Mesendoderm (in vitro differentiated cells): ENCODE data around the gene S100A4.
A peak's percentile ranks its signal among the peaks of the same experiment; 100 is the strongest.
"Not testable (repeated sequence)": the region's sequence is repeated elsewhere in the genome, so short reads cannot be mapped to it uniquely, and the experiment has no call there.

Source experiments
- DNase-seq: peaks from one replicate; pipeline ENCODE4 v3.0.0; 2013
- H2AK5ac ChIP-seq: 2 replicates; pipeline ENCODE4 v1.6.1; 2013; ENCODE audit warnings: low read length, inconsistent platforms
- H2BK120ac ChIP-seq: 2 replicates; pipeline ENCODE4 v1.6.1; 2013; ENCODE audit warnings: low read depth, mild to moderate bottlenecking, low read length, moderate library complexity, mixed read lengths
- H2BK15ac ChIP-seq: replicated peaks from 2 replicates; pipeline ENCODE4 v1.6.1; 2013; ENCODE audit warnings: low read depth, mild to moderate bottlenecking, moderate library complexity
- H2BK5ac ChIP-seq: 2 replicates; pipeline ENCODE4 v1.6.1; 2013; ENCODE audit warnings: low read length, inconsistent platforms
- H3K18ac ChIP-seq: 2 replicates; pipeline ENCODE4 v1.6.1; 2013; ENCODE audit warnings: mild to moderate bottlenecking, low read length, mixed read lengths
- H3K23ac ChIP-seq: one replicate; pipeline ENCODE4 v1.6.1; 2013; ENCODE audit warnings: low read length
- H3K27ac ChIP-seq: 2 replicates; pipeline ENCODE4 v1.5.1; 2013; ENCODE audit warnings: low read depth, mild to moderate bottlenecking, inconsistent platforms, low read length, moderate library complexity
- H3K27me3 ChIP-seq: 2 replicates; pipeline ENCODE4 v1.6.1; 2013; ENCODE audit warnings: low read length, control low read depth, mild to moderate bottlenecking, inconsistent platforms; ENCODE audit not compliant: insufficient read depth, poor library complexity
- H3K36me3 ChIP-seq: 2 replicates; pipeline ENCODE4 v1.6.1; 2013; ENCODE audit warnings: low read length, inconsistent platforms; ENCODE audit not compliant: control insufficient read depth, insufficient read depth
- H3K4ac ChIP-seq: one replicate; pipeline ENCODE4 v1.6.1; 2013; ENCODE audit warnings: low read depth, mild to moderate bottlenecking, low read length, moderate library complexity
- H3K4me1 ChIP-seq: 2 replicates; pipeline ENCODE4 v1.6.1; 2013; ENCODE audit warnings: low read depth, low read length, inconsistent platforms; ENCODE audit not compliant: control insufficient read depth
- H3K4me2 ChIP-seq: 2 replicates; pipeline ENCODE4 v1.6.1; 2013; ENCODE audit warnings: low read length
- H3K4me3 ChIP-seq: 2 replicates; pipeline ENCODE4 v1.5.1; 2013; ENCODE audit warnings: mild to moderate bottlenecking, low read length
- H3K56ac ChIP-seq: one replicate; pipeline ENCODE4 v1.6.1; 2013; ENCODE audit warnings: low read length
- H3K79me1 ChIP-seq: 2 replicates; pipeline ENCODE4 v1.6.1; 2013; ENCODE audit warnings: low read length, inconsistent platforms
- H3K79me2 ChIP-seq: 2 replicates; pipeline ENCODE4 v1.6.1; 2013; ENCODE audit warnings: mild to moderate bottlenecking, low read length; ENCODE audit not compliant: control insufficient read depth, insufficient read depth
- H3K9ac ChIP-seq: 2 replicates; pipeline ENCODE4 v1.6.1; 2013; ENCODE audit warnings: low read length, inconsistent platforms
- H4K5ac ChIP-seq: one replicate; pipeline ENCODE4 v1.6.1; 2013; ENCODE audit warnings: low read length
- H4K8ac ChIP-seq: one replicate; pipeline ENCODE4 v1.6.1; 2013; ENCODE audit warnings: low read depth, mild to moderate bottlenecking, control low read depth, low read length, moderate library complexity
- WGBS: extraction: QIAGEN DNeasy Blood & Tissue Kit; methylation state at CpG from one replicate; pipeline ENCODE4 v1.1.7; 2013; ENCODE audit warnings: low lambda C conversion rate, missing lambda C conversion rate; ENCODE audit not compliant: insufficient coverage; ENCODE audit errors: extremely low coverage; 5-methylcytosine and 5-hydroxymethylcytosine counted together

Gene S100A4

DNA sequence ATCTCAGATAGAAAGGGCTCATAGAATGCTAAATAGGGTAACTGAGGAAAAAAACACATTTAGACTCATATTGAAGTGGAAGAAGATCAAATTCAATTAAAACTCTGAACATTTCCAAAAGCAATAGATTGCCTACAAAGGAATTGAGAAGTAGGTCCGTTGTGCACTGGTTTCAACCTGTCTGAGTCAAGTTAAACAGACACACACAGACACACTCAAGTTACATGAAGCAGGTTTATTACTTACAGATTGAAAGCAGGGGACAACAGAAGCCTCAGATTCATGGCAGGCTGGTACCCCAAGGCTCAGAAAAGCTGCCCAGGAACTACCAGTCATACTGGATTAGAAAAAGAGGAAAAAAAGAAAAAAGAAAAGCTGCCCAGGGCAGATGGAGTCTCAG, 40.7 kb upstream of the S100A4 start:
- Histone ChIP-seq H3K4me2 (no peak overlapping the region), H4K5ac (no peak overlapping the region), H3K56ac (no peak overlapping the region), H3K18ac (peak overlapping the region; percentile 80), H2BK15ac (no peak overlapping the region), H3K4ac (no peak overlapping the region), H3K79me1 (no peaks in the 10 kb centered on the region), H3K4me3 (no peak overlapping the region), H3K23ac (no peak overlapping the region), H3K27ac (no peak overlapping the region), H3K79me2 (no peaks in the 10 kb centered on the region), H3K9ac (no peak overlapping the region), H3K36me3 (no peaks in the 10 kb centered on the region), H2BK5ac (no peak overlapping the region), H3K4me1 (no peaks in the 10 kb centered on the region), H2AK5ac (no peak overlapping the region), H2BK120ac (no peak overlapping the region), H4K8ac (no peak overlapping the region), H3K27me3 (no peaks in the 10 kb centered on the region)
- WGBS = no CpG with 5 or more reads among the region's 1 CpG
- no peak for DNase-seq

DNA sequence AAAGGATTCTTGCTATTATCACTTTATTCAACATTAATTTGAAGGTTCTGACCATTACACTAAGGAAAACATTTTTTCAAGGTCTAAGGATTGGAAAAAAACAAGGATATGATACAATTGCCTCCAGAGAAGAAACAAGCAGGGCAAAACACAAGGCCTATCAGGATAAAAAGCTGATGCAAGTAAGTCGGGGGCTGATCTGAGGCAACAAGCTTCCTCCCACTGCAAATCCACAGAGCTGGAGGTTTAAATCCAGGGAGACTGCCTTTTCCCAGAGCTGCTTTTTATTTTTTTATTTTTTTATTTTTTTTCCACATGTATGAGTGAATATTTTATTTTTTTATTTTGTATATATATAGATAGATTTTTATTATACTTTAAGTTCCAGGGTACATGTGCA, 39.4 kb upstream of the S100A4 start:
- H3K4me3 ChIP-seq = no peak overlapping the region
- H2AK5ac ChIP-seq = no peak overlapping the region
- H3K79me2 ChIP-seq = no peaks in the 10 kb centered on the region
- H3K4ac ChIP-seq = peak overlapping the region; percentile 65
- DNase-seq = no peak
- no peak overlapping the region for H3K4me2 ChIP-seq
- H2BK5ac ChIP-seq = no peak overlapping the region
- no peak overlapping the region for H3K18ac ChIP-seq
- H2BK120ac ChIP-seq = no peak overlapping the region
- H4K5ac ChIP-seq = no peak overlapping the region
- no peak overlapping the region for H3K9ac ChIP-seq
- no peaks in the 10 kb centered on the region for H3K79me1 ChIP-seq
- H3K27me3 ChIP-seq = no peaks in the 10 kb centered on the region
- H4K8ac ChIP-seq = no peak overlapping the region
- H3K56ac ChIP-seq = no peak overlapping the region
- no peak overlapping the region for H3K23ac ChIP-seq
- H3K27ac ChIP-seq = no peak overlapping the region
- no peaks in the 10 kb centered on the region for H3K36me3 ChIP-seq
- no CpG with 5 or more reads among the region's 1 CpG for WGBS
- H2BK15ac ChIP-seq = no peak overlapping the region
- H3K4me1 ChIP-seq = no peaks in the 10 kb centered on the region

DNA sequence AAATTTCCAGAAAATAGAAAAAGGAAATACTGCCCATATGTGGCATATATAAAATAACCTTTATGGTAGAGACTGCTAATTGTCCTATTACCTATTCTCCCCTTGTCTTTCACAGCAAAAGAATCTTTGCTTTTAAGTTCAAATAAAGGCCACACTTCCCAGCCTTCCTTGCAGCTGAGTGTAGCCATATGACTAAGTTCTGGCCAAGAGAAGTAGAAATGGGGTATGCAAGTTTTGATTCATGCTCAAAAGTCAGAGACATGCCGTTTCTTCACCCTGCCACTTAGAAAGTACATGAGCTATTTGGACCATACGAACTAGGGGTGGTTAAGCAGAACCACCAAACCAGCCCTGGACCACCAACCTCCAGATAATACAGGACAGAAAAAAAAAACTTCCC, 38.4 kb upstream of the S100A4 start:
- H3K4me3 ChIP-seq = no peak overlapping the region
- no peak overlapping the region for H3K56ac ChIP-seq
- DNase-seq = no peak
- H2BK5ac ChIP-seq = no peak overlapping the region
- no peak overlapping the region for H3K4me2 ChIP-seq
- no peak overlapping the region for H2AK5ac ChIP-seq
- no peak overlapping the region for H3K4ac ChIP-seq
- H3K9ac ChIP-seq = no peak overlapping the region
- peaks cover under 1% of the 10 kb centered on the region for H3K4me1 ChIP-seq
- no peaks in the 10 kb centered on the region for H3K36me3 ChIP-seq
- H3K79me2 ChIP-seq = no peaks in the 10 kb centered on the region
- no peak overlapping the region for H2BK15ac ChIP-seq
- no peaks in the 10 kb centered on the region for H3K27me3 ChIP-seq
- no peak overlapping the region for H3K23ac ChIP-seq
- H4K8ac ChIP-seq = no peak overlapping the region
- no peak overlapping the region for H3K27ac ChIP-seq
- no peak overlapping the region for H4K5ac ChIP-seq
- H3K18ac ChIP-seq = no peak overlapping the region
- H2BK120ac ChIP-seq = no peak overlapping the region
- H3K79me1 ChIP-seq = no peaks in the 10 kb centered on the region
- no CpG with 5 or more reads among the region's 2 CpGs for WGBS

DNA sequence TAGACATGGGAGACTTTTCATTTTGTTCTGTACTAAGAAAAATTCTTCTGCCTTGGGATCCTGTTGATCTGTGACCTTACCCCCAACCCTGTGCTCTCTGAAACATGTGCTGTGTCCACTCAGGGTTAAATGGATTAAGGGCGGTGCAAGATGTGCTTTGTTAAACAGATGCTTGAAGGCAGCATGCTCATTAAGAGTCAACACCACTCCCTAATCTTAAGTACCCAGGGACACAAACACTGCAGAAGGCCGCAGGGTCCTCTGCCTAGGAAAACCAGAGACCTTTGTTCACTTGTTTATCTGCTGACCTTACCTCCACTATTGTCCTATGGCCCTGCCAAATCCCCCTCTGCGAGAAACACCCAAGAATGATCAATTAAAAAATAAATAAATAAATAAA, 37.9 kb upstream of the S100A4 start:
- H3K56ac ChIP-seq, DNase-seq, H3K23ac ChIP-seq, H3K4ac ChIP-seq, H2AK5ac ChIP-seq, H2BK15ac ChIP-seq, H3K4me1 ChIP-seq, H3K27ac ChIP-seq, H3K9ac ChIP-seq, H4K8ac ChIP-seq, H2BK120ac ChIP-seq, H3K4me2 ChIP-seq, H3K79me2 ChIP-seq, H4K5ac ChIP-seq, H3K18ac ChIP-seq, H3K4me3 ChIP-seq, H3K79me1 ChIP-seq, H3K27me3 ChIP-seq, H2BK5ac ChIP-seq, H3K36me3 ChIP-seq: not testable (repeated sequence)
- WGBS = no CpG with 5 or more reads among the region's 3 CpGs

DNA sequence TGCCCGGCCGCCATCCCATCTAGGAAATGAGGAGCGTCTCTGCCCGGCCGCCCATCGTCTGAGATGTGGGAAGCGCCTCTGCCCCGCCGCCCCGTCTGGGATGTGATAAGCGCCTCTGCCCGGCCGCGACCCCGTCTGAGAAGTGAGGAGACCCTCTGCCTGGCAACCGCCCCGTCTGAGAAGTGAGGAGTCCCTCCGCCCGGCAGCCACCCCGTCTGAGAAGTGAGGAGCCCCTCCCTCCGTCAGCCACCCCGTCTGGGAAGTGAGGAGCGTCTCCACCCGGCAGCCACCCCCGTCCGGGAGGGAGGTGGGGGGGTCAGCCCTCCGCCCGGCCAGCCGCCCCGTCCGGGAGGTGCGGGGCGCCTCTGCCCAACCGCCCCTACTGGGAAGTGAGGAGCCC, 37.2 kb upstream of the S100A4 start:
- not testable (repeated sequence) for H3K56ac ChIP-seq, H3K4me3 ChIP-seq, H4K5ac ChIP-seq, H3K4ac ChIP-seq, H3K36me3 ChIP-seq, H3K79me2 ChIP-seq, H3K18ac ChIP-seq, H2AK5ac ChIP-seq, H3K4me1 ChIP-seq, H3K27me3 ChIP-seq, H3K9ac ChIP-seq, H3K27ac ChIP-seq, DNase-seq, H2BK15ac ChIP-seq, H4K8ac ChIP-seq, H3K79me1 ChIP-seq, H3K23ac ChIP-seq, H2BK120ac ChIP-seq, H3K4me2 ChIP-seq, H2BK5ac ChIP-seq
- no CpG with 5 or more reads among the region's 34 CpGs for WGBS

DNA sequence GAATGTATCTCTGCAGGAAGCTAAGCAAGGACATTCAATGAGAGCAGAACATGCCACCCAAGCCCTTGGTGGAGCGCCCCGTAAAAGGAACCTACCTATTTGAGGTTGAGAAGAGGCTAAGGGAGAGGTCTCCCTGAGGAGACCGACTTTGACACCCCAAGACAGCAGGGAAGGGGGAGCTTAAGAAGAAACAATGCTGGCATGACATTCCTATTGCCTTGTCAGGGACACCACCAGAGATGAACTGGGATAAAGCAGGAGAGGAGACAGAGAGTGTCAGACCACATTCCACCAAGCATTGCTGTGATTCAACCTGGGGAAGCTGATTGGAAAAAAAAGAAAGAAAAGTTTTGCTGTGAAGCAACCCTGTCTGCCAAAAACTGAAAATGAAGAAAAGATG, 33.3 kb upstream of the S100A4 start:
- H3K27ac ChIP-seq = peak overlapping the region; percentile 93

More for the DNA sequence above, 33.3 kb upstream of the S100A4 start:
- Histone ChIP-seq H3K9ac (no peak overlapping the region), H3K56ac (peak overlapping the region; percentile 73), H3K4me2 (no peak overlapping the region), H3K4me1 (peaks cover 11% of the 10 kb centered on the region), H3K79me2 (no peaks in the 10 kb centered on the region), H4K8ac (no peak overlapping the region), H2BK15ac (no peak overlapping the region), H3K23ac (no peak overlapping the region), H3K4ac (no peak overlapping the region), H3K36me3 (no peaks in the 10 kb centered on the region), H2AK5ac (peak overlapping the region; percentile 85), H3K18ac (no peak overlapping the region), H2BK5ac (peak overlapping the region; percentile 81), H2BK120ac (no peak overlapping the region), H4K5ac (no peak overlapping the region), H3K79me1 (no peaks in the 10 kb centered on the region), H3K27me3 (no peaks in the 10 kb centered on the region), H3K4me3 (no peak overlapping the region)
- peak; percentile 96 for DNase-seq
- WGBS = no CpG with 5 or more reads among the region's 3 CpGs
